Medulla oblongata (tissue), 1 donor: ENCODE data around the gene HS3ST4.

ENCODE experiments used
- DNase-seq: peaks from one replicate; pipeline ENCODE4 v3.0.0-alpha.2; 2015; ENCODE audit errors: extremely low spot score

Gene HS3ST4

GRCh38 chr16:25823891-25824290 lies 132.1 kb downstream of the HS3ST4 start:
- DNase-seq = peak; percentile 12

DNA sequence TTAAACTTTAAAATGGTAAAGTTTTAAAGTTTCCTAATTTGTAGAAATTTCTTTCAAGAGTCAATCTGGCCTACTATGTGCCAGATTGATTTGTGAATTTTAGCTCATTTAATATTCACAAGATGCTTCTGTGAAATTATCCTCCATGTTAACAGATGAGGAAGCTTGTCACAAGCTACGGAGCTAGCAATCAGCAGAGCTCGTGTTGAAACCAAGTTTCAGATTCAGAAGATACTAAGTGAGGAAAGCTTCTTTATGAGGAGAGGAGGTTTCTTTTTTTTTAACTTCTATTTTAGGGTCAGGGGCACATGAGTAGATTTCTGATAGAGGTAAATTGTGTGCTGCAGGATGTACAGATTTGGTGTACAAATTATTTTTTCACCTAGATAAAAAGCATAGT lies 135.9 kb downstream of the HS3ST4 start:
- no peak for DNase-seq

DNA sequence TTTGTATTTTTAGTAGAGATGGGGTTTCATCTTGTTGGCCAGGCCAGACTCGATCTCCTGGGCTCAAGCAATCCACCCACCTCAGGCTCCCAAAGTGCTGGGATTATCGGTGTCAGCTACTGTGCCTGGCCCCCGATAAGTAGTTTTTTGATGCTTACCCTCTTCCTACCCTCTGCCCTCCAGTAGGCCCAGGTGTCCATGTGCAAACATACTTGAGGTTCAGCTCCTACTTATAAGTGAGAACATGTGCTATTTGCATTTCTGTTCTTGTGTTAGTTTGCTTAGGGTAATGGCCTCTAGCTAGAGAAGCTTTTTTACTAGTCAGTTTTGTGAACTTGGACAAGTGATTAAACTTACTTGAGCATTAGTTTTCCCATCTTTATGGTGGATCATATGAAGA lies 136.8 kb downstream of the HS3ST4 start:
- DNase-seq = no peak

GRCh38 chr16:25832291-25832690 lies 140.5 kb downstream of the HS3ST4 start:
- no peak for DNase-seq

- DNase-seq = no peak
These were observed 142.3 kb downstream of the HS3ST4 start for GRCh38 chr16:25834101-25834500.

DNA sequence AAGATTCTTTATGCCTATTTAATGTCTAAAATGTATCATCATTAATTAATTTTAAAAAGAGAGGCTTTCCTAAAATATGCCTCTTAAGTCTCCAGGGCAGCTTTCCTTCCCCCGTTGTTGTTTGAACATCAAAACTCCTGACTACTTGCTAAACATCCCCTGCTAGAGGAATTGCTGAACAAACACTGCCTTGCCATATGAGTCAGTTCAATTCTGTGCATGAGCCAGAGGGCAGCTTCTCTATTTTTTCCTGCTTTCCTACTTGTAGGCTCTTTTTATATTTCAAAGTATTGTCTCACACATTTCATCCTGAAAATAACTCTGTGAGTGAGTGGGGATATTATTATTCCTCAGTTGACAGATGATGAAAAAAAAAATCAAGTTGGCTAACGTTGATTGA lies 143.4 kb downstream of the HS3ST4 start:
- no peak for DNase-seq

DNA sequence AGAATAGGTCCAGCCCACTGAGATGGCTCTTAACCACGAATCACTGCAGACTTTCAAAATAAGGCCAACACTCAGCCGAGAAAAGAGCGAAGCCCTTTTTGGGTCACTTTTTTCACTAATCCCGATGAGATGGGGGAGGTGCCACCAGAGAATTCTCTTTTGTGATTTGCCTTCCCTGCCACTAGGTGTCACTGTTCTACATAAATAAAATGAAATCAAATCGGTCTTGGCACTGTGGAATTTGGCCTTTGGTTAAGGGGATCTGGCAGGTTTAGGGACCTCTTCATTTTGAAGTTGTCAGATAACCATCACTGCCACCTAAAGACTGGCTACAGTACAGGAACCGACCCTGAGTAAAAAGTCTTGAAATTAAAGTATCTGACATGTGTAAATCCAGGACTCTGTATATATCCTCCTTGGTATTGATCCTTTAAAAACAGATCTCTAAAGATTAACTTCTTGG lies 147.0 kb downstream of the HS3ST4 start:
- DNase-seq = peak; percentile 81

GRCh38 chr16:25841761-25842160 lies 150.0 kb downstream of the HS3ST4 start:
- DNase-seq = no peak

DNA sequence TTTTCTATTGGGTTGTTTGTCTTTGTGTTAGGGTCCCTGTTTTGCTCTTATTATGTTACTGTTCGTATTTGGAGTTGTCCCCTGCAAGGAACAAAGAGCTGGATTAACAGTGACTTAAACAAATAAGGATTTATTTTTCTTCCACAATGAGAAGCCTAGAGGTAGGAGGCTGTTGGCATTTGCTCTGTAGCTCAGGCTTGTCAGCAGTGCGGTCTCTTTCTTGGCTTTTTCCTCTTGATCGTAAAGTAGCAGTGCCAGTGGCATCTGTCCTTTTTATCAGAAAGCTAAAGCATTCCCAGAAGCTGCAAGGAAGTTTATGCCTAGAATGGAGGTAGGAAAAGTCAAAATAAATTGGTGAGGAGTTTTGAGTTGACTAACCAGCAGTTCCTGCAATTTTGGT lies 154.1 kb downstream of the HS3ST4 start:
- DNase-seq = no peak

DNA sequence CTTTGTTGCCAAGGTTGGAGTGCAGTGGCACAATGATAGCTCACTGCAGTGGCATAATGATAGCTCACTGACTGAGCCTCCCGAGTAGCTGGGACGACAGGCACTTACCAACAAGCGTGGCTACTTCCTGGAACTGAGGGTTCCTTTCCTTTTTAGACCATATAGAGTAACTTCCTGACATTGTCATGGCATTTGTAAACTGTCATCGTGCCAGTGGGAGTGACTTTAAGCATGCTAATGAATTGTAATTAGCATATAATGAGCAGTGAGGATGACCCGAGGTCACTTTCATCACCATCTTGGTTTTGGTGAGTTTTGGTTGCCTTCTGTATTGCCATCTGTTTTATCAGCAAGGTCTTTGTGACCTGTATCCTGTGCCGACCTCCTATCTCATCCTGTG lies 162.4 kb downstream of the HS3ST4 start:
- no peak for DNase-seq

GRCh38 chr16:25855063-25855462 lies 163.3 kb downstream of the HS3ST4 start:
- DNase-seq = no peak

GRCh38 chr16:25855818-25856217 lies 164.1 kb downstream of the HS3ST4 start:
- no peak for DNase-seq

DNA sequence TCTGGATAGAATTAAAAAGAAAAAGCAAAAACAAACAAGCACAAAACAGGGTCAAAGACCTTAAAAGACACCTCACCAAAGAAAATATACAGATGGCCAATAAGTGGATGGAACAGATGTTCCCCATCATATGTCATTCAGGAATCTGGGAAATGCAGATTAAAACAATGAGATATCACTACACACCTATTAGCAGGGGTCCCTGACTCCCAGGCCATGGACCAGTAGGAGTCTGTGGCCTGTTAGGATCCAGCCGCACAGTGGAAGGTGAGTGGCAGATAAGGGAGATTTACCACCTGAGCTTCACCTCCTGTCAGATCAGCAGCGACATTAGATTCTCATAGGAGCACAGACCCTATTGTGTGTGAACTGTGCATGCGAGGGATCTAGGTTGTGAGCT lies 167.9 kb downstream of the HS3ST4 start:
- no peak for DNase-seq

DNA sequence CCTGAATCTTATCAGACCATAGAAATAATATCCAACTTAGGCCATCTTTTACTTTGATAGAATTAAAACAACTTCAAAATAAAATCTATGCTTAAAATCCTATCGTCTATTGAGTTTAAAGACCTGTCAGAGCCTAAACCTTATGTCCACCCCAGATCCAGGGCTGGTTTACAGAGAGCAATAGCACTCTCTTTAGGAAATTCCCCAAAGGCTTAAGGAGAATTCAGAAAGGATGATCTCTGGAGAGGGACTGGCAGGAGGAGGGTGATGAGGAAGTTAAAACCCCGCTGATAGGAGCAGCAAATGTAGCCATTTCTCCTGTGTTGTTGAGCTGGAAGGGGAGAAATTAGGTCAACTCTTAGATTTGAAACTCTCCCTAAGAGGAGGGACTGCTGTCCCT lies 175.3 kb downstream of the HS3ST4 start:
- no peak for DNase-seq

GRCh38 chr16:25868106-25868505 lies 176.3 kb downstream of the HS3ST4 start:
- no peak for DNase-seq

GRCh38 chr16:25868706-25869370 lies 177.1 kb downstream of the HS3ST4 start:
- no peak for DNase-seq

DNA sequence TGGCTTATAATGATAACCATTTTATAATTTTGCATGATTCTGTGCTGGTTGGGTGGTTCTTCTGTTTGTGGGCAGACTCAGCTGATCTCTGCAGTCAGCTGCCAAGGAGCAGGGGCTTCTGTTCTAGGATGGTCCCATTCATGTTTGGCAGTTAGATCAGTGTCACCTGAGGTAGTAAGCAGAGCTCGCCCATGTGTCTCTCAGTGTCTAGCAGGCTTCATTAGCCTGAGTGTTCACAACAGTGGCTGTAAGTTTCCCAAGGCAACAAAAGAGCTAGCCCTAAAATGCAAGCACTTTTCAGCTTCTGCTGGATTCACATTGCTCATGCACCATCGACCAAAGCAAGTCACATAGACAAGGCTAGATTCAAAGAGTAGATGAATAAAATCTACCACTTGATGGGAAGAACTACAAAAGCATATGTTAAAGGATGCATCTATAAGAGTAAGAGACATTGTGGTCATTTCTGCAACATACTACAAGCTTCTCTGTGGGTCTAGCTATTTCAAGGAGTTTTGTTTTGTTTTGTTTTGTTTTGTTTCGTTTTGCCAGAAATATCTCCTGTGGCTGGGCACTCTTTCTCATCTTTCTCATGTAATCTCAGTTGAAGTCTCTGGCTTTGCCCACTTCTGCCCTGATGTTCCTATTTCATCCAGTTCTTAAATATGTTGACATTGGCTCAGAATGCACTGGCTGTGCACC lies 180.8 kb downstream of the HS3ST4 start:
- DNase-seq = no peak

GRCh38 chr16:25874196-25874595 lies 182.4 kb downstream of the HS3ST4 start:
- DNase-seq = no peak

GRCh38 chr16:25875956-25876598 lies 184.3 kb downstream of the HS3ST4 start:
- peak; percentile 10 for DNase-seq

- no peak for DNase-seq
These were observed 185.3 kb downstream of the HS3ST4 start for GRCh38 chr16:25877103-25877502.

- no peak for DNase-seq
These were observed 194.8 kb downstream of the HS3ST4 start for GRCh38 chr16:25886598-25886997.

GRCh38 chr16:25888868-25889267 lies 197.1 kb downstream of the HS3ST4 start:
- peak; percentile 50 for DNase-seq

GRCh38 chr16:25893332-25893731 lies 201.6 kb downstream of the HS3ST4 start:
- DNase-seq = no peak
